ENCODE data around the gene IL15. TPM values are rescaled to one million over a fixed set of nuclear protein-coding genes. Genes with fewer than 3 reads are reported as not detected.

The IL15 gene
- total and polyA plus RNA-seq, 2 donors (not counting 1 experiment from before 2014, with no cell fraction given) = 10.0 to 14.9 TPM

- no peaks in the 10 kb centered on the region for H3K36me3 ChIP-seq (ENCODE audit: control insufficient read depth, insufficient read depth, low read length)
- no peak overlapping the region for H3K27ac ChIP-seq (ENCODE audit: insufficient read depth, low read length)
- no peak overlapping the region for H3K9ac ChIP-seq (ENCODE audit: insufficient read depth, low read length)
- no peak overlapping the region for H2AFZ ChIP-seq (ENCODE audit: low read length)
- H3K27me3 ChIP-seq (ENCODE audit: control insufficient read depth, insufficient read depth, low read length) = no peaks in the 10 kb centered on the region
- H3K4me1 ChIP-seq (ENCODE audit: control insufficient read depth, extremely low read depth, insufficient read depth, low read length) = no peaks in the 10 kb centered on the region
- no peaks in the 10 kb centered on the region for H4K20me1 ChIP-seq (ENCODE audit: control insufficient read depth, extremely low read depth, insufficient read depth, low read length)
- TF ChIP-seq CTCF (conservative IDR thresholded peaks at IDR 0.05 in 1 of 2, IDR thresholded peaks at IDR 0.05 in 1 of 2; ENCODE audit: low read depth in 1 of 2, low read length in 2 of 2) (peak; percentile 42 to 50), EZH2 (IDR thresholded peaks at IDR 0.05; ENCODE audit: low read length, missing control alignments) (no peak)
- H3K4me2 ChIP-seq (ENCODE audit: extremely low read depth, insufficient read depth, low read length) = no peak overlapping the region
- peak; percentile 23 to 86 for DNase-seq (ENCODE audit: low read depth in 2 of 2)
- H3K9me3 ChIP-seq (ENCODE audit: control insufficient read depth, insufficient read depth, low read depth, low read length) = no peaks in the 10 kb centered on the region
- H3K4me3 ChIP-seq (replicated peaks in 1 of 4; ENCODE audit: control extremely low read depth in 1 of 4, insufficient read depth in 1 of 4, low read depth in 3 of 4, low read length in 4 of 4) = no peak overlapping the region
- H3K79me2 ChIP-seq (ENCODE audit: control insufficient read depth, insufficient read depth, low read length) = no peaks in the 10 kb centered on the region
Measured at GRCh38 chr4:141654098-141654497, 17.7 kb downstream of the IL15 start.

GRCh38 chr4:141656031-141656430 lies 19.6 kb downstream of the IL15 start:
- TF ChIP-seq EZH2 (IDR thresholded peaks at IDR 0.05; ENCODE audit: low read length, missing control alignments) = no peak
- no peak for TF ChIP-seq CTCF (conservative IDR thresholded peaks at IDR 0.05 in 1 of 2, IDR thresholded peaks at IDR 0.05 in 1 of 2; ENCODE audit: low read depth in 1 of 2, low read length in 2 of 2)
- Histone ChIP-seq H3K27me3 (ENCODE audit: control insufficient read depth, insufficient read depth, low read length) (no peaks in the 10 kb centered on the region), H3K4me3 (replicated peaks in 1 of 4; ENCODE audit: control extremely low read depth in 1 of 4, insufficient read depth in 1 of 4, low read depth in 3 of 4, low read length in 4 of 4) (no peak overlapping the region), H2AFZ (ENCODE audit: low read length) (no peak overlapping the region), H3K27ac (ENCODE audit: insufficient read depth, low read length) (no peak overlapping the region), H3K9ac (ENCODE audit: insufficient read depth, low read length) (no peak overlapping the region), H3K4me2 (ENCODE audit: extremely low read depth, insufficient read depth, low read length) (no peak overlapping the region), H3K9me3 (ENCODE audit: control insufficient read depth, insufficient read depth, low read depth, low read length) (no peaks in the 10 kb centered on the region), H4K20me1 (ENCODE audit: control insufficient read depth, extremely low read depth, insufficient read depth, low read length) (no peaks in the 10 kb centered on the region), H3K36me3 (ENCODE audit: control insufficient read depth, insufficient read depth, low read length) (no peaks in the 10 kb centered on the region), H3K4me1 (ENCODE audit: control insufficient read depth, extremely low read depth, insufficient read depth, low read length) (no peaks in the 10 kb centered on the region), H3K79me2 (ENCODE audit: control insufficient read depth, insufficient read depth, low read length) (no peaks in the 10 kb centered on the region)
- no peak for DNase-seq (ENCODE audit: low read depth in 2 of 2)

- no peaks in the 10 kb centered on the region for H3K9me3 ChIP-seq (ENCODE audit: control insufficient read depth, insufficient read depth, low read depth, low read length)
- no peak overlapping the region for H2AFZ ChIP-seq (ENCODE audit: low read length)
- H3K27ac ChIP-seq (ENCODE audit: insufficient read depth, low read length) = no peak overlapping the region
- no peak overlapping the region for H3K4me3 ChIP-seq (replicated peaks in 1 of 4; ENCODE audit: control extremely low read depth in 1 of 4, insufficient read depth in 1 of 4, low read depth in 3 of 4, low read length in 4 of 4)
- DNase-seq (ENCODE audit: low read depth in 2 of 2) = no peak
- no peaks in the 10 kb centered on the region for H4K20me1 ChIP-seq (ENCODE audit: control insufficient read depth, extremely low read depth, insufficient read depth, low read length)
- no peak overlapping the region for H3K4me2 ChIP-seq (ENCODE audit: extremely low read depth, insufficient read depth, low read length)
- H3K36me3 ChIP-seq (ENCODE audit: control insufficient read depth, insufficient read depth, low read length) = no peaks in the 10 kb centered on the region
- H3K4me1 ChIP-seq (ENCODE audit: control insufficient read depth, extremely low read depth, insufficient read depth, low read length) = no peaks in the 10 kb centered on the region
- TF ChIP-seq EZH2 (IDR thresholded peaks at IDR 0.05; ENCODE audit: low read length, missing control alignments) = no peak
- no peak for TF ChIP-seq CTCF (conservative IDR thresholded peaks at IDR 0.05 in 1 of 2, IDR thresholded peaks at IDR 0.05 in 1 of 2; ENCODE audit: low read depth in 1 of 2, low read length in 2 of 2)
- H3K79me2 ChIP-seq (ENCODE audit: control insufficient read depth, insufficient read depth, low read length) = no peaks in the 10 kb centered on the region
- H3K9ac ChIP-seq (ENCODE audit: insufficient read depth, low read length) = no peak overlapping the region
- H3K27me3 ChIP-seq (ENCODE audit: control insufficient read depth, insufficient read depth, low read length) = no peaks in the 10 kb centered on the region
Measured at GRCh38 chr4:141657550-141658250, 21.3 kb downstream of the IL15 start.

Measured in fibroblast of lung (primary cell).